Motor neuron (in vitro differentiated cells): ENCODE data around the gene DLX6. TPM values are rescaled to one million over a fixed set of nuclear protein-coding genes. Genes with fewer than 3 reads are reported as not detected.

Source experiments
- ATAC-seq, 8 experiments: fragments of 200-7000 bp; cut with Tn5 transposase; replicated peaks in 6 of 8; 2 replicates each; pipeline ENCODE4 v1.8.0; 2021; ENCODE audit warnings: mild to moderate bottlenecking in 8 of 8, moderate library complexity in 8 of 8
- H3K27ac ChIP-seq, 2 donors: fragments of 250-450 bp; sonication (Bioruptor Pico); 2 replicates each; pipeline ENCODE4 v1.9.0; 2021; ENCODE audit warnings: antibody characterized with exemption in 2 of 2, mild to moderate bottlenecking in 2 of 2, moderate library complexity in 1 of 2
- H3K4me1 ChIP-seq, 2 donors: fragments of 250-450 bp; sonication (Bioruptor Pico); replicated peaks in 1 of 2; 2 replicates each; pipeline ENCODE4 v1.6.1; 2021; ENCODE audit warnings: antibody characterized with exemption in 2 of 2, mild to moderate bottlenecking in 2 of 2, moderate library complexity in 1 of 2
- H3K4me3 ChIP-seq, 5 donors: fragments of 250-450 bp; sonication (Bioruptor Pico); 2 replicates each; pipeline ENCODE4 v1.9.0; 2021; ENCODE audit warnings: antibody characterized with exemption in 5 of 5, mild to moderate bottlenecking in 5 of 5, moderate library complexity in 4 of 5
- WGBS, 10 experiments: fragments of 450-650 bp; shearing (Covaris generic); methylation state at CpG; one replicate each; pipeline ENCODE4 v1.0.0; 2022; 5-methylcytosine and 5-hydroxymethylcytosine counted together
- in situ Hi-C, 9 experiments: fragments of 400-800 bp; cut with MboI; loops; one replicate each; pipeline ENCODE4 v1.15.0; 2021; ENCODE audit warnings: low sequenced_read_pairs in 9 of 9, low pct_unique_long_range_greater_than_20kb in 2 of 9; ENCODE audit not compliant: unreplicated experiment in 9 of 9
- total RNA-seq, 8 experiments: library from RNA; unstranded; fragments of 300-600 nt; gene quantifications; 2 replicates each; pipeline versions ENCODE4 v1.2.3 to v1.2.4, GENCODE V29; 2022

DLX6 gene
- total RNA-seq, 8 experiments from 2014 or later: 0.10 to 5.5 (median 0.88) TPM; not detected in 1

DNA sequence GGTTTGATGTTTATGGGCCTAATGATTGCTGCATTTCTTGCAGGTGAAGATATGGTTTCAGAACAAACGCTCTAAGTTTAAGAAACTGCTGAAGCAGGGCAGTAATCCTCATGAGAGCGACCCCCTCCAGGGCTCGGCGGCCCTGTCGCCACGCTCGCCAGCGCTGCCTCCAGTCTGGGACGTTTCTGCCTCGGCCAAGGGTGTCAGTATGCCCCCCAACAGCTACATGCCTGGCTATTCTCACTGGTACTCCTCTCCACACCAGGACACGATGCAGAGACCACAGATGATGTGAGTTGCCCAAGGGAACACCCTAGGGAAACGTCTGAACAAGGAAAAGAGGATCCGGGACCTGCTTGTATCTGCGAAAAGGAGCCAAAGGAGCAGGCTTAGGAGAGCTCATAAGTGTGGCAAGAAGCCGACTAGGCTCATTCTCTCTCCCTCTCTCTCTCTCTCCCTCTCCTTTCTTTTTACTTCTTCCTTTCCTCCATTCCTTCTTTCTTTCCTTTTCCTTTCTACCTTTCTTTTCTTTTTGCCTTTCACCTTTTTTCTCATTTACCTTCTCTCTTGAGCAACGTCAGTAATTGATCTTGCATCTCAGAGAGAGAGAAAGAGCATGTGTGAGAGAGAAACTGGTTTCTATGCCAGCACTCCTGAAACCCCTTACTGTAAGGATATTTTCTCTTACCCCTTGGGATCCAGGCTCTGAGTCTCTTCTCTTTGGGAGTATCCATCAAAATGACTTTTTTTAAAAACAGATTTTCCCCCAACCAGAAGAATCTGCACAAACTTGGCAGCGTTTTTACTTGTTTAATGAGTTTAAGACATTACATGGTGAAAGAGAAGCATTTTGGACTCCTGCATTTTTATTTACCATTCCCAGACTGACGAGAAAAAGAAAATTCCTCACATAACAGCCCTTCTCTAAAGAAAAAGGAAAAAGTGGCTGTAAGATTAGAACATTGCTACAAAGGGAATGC is 4.7 kb downstream of the DLX6 start:
- in situ Hi-C loops: loop anchor here in 1 of 9 experiments (25.0 kb wide), 1 partner anchor 598 kb away; no protein-coding TSS in a partner anchor
- Histone ChIP-seq H3K27ac (no peak overlapping the region), H3K4me3 (no peak overlapping the region), H3K4me1 (no peaks in the 10 kb centered on the region)
- WGBS, 10 experiments: 1 to 56% (median 7%) methylated on average over 3 to 13 of the region's 18 CpGs
- no peak for ATAC-seq

DNA sequence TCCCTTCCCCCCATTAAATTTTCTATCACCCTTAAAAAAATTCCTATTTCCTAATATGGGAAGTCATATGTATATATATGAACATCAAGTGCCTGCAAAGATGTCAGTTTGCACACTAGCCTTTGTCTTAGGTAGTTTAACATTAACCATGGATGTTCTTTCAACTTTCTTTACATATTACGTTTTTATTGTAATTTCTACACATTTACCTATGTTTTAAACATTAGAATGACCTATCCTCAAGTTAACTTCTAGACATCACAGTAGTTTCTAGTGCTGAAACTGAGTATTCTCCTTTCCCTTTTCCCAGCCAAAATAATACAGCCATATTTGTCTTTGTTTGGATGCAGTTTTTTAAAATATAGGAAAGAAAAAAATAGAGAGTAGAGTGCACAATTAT is 5.8 kb downstream of the DLX6 start:
- 0 to 50% (median 0%) methylated on average over 1 of the region's 1 CpG for WGBS, 10 experiments
- in situ Hi-C loops: loop anchor here in 1 of 9 experiments (25.0 kb wide), 1 partner anchor 599 kb away; no protein-coding TSS in a partner anchor
- Histone ChIP-seq H3K27ac (no peak overlapping the region), H3K4me1 (peaks cover 0 to under 1% of the 10 kb centered on the region in 2 donors), H3K4me3 (no peak overlapping the region)
- ATAC-seq: no peak

DNA sequence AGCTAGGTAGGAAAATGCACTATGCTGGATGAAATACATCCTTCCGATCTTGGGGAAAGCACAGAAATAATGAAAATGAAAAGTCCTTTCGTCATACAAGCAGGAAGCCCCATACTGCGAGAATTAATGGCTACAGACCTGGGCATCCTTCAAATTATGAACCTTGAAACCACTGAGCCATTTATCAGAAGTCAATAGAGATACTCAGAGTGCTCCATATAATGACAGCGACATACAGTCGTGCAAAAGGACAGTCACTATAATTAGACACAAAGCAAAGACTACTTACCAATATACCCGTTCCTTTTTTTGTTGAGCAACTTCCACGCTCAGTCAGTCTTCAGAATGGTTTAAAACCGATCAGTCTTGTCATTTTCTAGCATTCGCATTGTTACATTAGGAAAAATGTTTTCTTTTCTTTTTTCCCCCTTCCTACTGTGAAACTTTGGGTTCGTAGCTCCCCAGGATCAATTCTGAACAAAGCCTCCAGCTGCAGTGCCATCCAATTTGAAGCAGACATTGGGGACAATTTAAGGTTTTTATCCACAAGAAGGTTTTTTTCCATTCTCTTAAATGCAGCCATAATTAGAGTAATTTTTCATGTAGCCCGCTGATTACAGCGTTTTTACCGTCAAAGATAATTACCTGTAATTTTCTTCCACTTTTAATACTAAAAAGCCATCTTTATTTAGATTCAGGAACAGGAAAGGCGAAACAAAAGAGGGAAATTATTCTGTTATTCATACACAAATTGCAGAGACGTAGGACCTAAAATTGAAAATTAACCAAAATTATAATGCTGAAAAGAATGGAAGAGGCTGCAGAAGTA is 6.4 kb downstream of the DLX6 start:
- no peak overlapping the region for H3K4me3 ChIP-seq
- in situ Hi-C loops: loop anchor here in 1 of 9 experiments (25.0 kb wide), 1 partner anchor 599 kb away; no protein-coding TSS in a partner anchor
- ATAC-seq: no peak
- WGBS, 10 experiments: 3 to 69% (median 8%) methylated on average over 3 to 15 of the region's 15 CpGs
- peaks cover 4% of the 10 kb centered on the region in 2 donors for H3K4me1 ChIP-seq
- H3K27ac ChIP-seq: no peak overlapping the region

DNA sequence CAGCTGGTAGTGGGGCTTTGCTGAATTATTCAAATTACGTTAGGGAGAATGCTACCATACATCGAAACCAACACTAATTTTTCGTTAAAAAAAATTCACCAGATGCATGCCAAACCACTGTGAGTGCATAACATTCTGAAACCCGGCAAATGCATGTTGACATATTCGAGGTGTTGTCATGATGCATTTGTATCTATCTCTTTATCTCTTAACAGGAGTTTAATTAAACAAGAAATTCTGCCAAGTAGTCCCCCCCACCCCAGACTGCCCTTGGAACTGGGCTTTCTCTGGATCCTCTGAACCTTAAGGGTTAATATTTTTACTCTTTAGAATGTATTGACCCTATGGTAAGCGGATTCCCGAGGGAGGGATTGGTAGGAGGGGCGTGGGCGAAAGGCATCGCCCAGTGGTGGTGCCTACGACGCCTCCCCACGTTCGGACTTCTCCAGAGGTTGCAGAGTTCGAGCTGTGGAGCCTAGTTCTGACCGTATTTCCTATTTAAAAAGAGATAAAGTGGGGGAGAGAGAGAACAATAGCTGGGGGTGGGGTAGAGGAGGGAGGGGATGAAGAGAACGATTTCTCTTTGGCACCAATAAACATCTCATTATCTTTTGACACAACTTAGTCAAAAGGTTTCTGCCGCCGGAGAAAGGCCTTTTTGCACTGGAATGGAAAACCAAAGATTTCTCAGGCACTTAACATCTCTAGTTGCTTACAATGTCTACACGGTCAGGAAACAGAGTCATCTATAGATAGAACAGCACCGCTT is 7.2 kb downstream of the DLX6 start:
- in situ Hi-C loops: loop anchor here in 1 of 9 experiments (25.0 kb wide), 1 partner anchor 600 kb away; no protein-coding TSS in a partner anchor
- H3K27ac ChIP-seq: no peak overlapping the region
- no peak for ATAC-seq
- H3K4me3 ChIP-seq: no peak overlapping the region
- H3K4me1 ChIP-seq: peaks cover 4 to 6% of the 10 kb centered on the region in 2 donors
- WGBS, 10 experiments: 0 to 55% (median 2%) methylated on average over 2 to 13 of the region's 21 CpGs; no CpG with 5 or more reads in 2 of the 10 experiments

DNA sequence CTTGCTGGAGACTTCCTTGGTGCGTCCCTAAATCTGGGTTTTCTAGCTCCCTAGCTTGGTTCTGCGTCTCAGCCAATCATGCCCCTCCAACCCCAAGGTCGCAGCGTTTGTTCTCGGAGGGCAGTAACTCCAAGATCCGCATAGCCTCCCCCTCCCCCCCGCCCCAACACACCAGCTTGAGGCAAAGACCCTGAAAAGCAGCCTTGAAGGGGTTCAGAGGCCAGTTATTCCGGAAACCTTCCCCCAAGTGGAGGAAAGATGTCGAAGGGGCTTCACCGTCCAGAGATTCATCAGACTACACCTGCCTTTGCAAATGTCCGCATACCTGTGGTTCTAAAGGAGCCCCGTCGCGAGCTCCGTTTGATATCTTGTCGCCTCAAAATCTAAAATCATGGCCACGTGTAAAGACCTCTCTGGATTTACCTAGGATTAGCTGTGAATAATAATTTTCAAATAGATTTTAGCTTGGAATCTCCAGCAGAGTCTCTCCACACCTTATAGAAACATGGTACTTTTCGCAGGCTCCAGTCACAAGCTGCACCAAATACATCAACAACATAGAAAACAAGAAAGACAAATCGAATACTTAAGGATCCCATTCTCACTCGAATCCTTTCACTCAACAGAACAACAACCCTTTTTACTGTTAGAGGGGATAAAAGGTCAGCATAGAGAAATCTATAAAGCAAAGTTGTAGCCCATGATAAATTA is 7.9 kb downstream of the DLX6 start:
- WGBS, 10 experiments: 0 to 50% (median 8%) methylated on average over 1 to 16 of the region's 20 CpGs
- no peak for ATAC-seq
- in situ Hi-C loops: loop anchor here in 1 of 9 experiments (25.0 kb wide), 1 partner anchor 601 kb away; no protein-coding TSS in a partner anchor
- Histone ChIP-seq H3K4me1 (peaks cover 4 to 6% of the 10 kb centered on the region in 2 donors), H3K27ac (no peak overlapping the region), H3K4me3 (no peak overlapping the region)

DNA sequence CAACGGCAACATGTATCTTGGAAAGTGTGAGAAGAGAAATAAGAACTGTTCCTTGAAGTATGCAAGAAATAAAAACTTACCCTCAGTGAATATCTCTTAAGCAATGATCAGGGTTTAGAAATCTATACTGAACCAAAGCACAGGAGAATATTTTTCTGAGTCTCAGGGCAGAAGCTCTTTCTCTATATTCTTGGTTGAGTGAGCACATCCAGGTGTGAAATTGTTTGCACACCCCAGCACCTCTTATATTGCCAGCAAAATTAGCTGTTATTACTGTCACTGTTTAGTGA is 8.4 kb downstream of the DLX6 start:
- Histone ChIP-seq H3K27ac (no peak overlapping the region), H3K4me3 (no peak overlapping the region), H3K4me1 (peaks cover 4 to 6% of the 10 kb centered on the region in 2 donors)
- 0 to 60% (median 17%) methylated on average over 1 of the region's 1 CpG; no CpG with 5 or more reads in 3 of the 10 experiments for WGBS, 10 experiments
- in situ Hi-C loops: loop anchor here in 1 of 9 experiments (25.0 kb wide), 1 partner anchor 601 kb away; no protein-coding TSS in a partner anchor
- ATAC-seq: no peak

DNA sequence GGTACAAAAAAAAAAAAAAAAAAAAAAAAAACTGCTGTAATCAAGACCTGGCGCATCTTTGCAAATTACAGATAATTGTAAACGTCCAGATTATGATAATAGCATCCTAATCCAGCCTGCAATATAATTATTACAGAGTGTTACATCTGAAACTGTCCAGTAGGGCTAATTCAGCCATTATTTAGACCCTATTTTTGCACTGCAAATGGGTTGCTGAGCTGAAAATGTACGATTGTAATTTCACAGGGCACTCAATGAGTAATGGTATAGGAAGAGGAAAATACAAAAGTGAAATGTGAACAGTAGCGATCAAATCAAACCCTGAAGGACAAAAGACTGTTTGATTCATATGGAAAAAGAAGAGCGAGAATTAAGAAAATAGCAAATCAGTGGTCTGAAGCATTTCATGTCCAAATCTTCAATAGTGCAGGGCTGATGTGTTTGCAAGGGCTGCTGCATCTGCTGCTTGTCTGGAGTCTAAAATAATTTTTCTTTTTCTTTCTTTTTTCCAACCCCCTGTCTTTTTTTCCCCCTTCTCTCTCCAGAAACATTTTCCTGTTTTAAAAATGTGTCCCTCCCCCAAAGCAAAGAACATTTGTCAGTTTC is 8.9 kb downstream of the DLX6 start:
- no peak overlapping the region for H3K27ac ChIP-seq
- no peak overlapping the region for H3K4me3 ChIP-seq
- WGBS, 10 experiments: 7 to 36% (median 24%) methylated on average over 2 to 5 of the region's 5 CpGs
- peaks cover 4 to 6% of the 10 kb centered on the region in 2 donors for H3K4me1 ChIP-seq
- no peak for ATAC-seq
- in situ Hi-C loops: loop anchor here in 1 of 9 experiments (25.0 kb wide), 1 partner anchor 602 kb away; no protein-coding TSS in a partner anchor

DNA sequence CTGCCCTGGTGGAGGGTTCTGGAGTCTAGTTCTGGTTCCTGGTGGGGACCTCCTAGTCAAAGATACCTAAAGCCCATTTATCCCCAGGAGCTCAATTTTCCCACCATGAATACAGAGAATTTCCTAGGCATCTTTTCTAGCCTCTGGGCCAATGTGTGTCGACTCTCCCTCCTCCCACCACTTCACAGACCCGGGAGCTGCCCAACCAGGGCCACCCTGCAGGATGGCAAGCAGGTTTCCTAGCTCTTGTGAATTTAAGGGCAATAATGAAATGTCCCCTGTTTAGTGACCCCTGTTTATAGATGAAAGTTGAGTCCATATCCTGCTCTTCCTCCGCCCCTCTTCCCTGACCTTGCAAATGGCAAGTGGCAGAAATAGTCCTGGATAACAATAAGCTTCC is 9.9 kb downstream of the DLX6 start:
- WGBS, 10 experiments: 0 to 67% (median 25%) methylated on average over 1 to 3 of the region's 3 CpGs; no CpG with 5 or more reads in 2 of the 10 experiments
- H3K4me1 ChIP-seq: peaks cover 4 to 6% of the 10 kb centered on the region in 2 donors
- in situ Hi-C loops: loop anchor here in 1 of 9 experiments (25.0 kb wide), 1 partner anchor 603 kb away; no protein-coding TSS in a partner anchor
- H3K4me3 ChIP-seq: no peak overlapping the region
- ATAC-seq: no peak
- H3K27ac ChIP-seq: no peak overlapping the region

DNA sequence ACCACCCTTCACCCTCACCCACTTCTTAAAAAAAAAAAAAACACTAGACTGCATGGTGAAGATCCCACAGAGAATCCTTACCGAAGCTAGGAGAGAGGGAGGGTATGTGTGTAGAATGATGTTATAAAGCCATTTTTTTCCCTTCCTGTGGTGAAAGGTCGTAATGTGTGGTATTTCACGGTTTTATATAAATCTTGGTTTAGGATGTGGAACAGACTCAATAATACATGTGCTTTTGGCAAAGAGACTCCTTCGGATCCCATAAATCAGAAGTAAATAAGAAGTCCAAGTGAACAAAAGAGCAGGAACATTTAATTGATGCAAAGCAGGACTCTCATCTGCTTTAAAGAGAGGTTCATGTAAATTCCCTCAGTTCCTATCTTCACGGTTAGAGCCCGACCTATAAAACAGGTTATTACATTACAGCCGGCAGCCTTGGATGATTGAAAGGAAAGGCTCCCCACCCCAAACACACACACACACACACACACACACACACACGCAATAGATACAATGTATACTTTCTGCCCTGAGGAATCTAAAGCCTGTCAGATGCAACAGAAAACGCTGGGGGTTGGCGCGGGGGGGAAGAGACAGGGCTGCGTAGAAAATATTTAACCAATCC is 10.5 kb downstream of the DLX6 start:
- ATAC-seq: no peak
- Histone ChIP-seq H3K27ac (no peak overlapping the region), H3K4me3 (no peak overlapping the region), H3K4me1 (peaks cover 4 to 6% of the 10 kb centered on the region in 2 donors)
- 0 to 40% (median 14%) methylated on average over 1 to 10 of the region's 12 CpGs for WGBS, 10 experiments
- in situ Hi-C loops: loop anchor here in 1 of 9 experiments (25.0 kb wide), 1 partner anchor 604 kb away; no protein-coding TSS in a partner anchor

DNA sequence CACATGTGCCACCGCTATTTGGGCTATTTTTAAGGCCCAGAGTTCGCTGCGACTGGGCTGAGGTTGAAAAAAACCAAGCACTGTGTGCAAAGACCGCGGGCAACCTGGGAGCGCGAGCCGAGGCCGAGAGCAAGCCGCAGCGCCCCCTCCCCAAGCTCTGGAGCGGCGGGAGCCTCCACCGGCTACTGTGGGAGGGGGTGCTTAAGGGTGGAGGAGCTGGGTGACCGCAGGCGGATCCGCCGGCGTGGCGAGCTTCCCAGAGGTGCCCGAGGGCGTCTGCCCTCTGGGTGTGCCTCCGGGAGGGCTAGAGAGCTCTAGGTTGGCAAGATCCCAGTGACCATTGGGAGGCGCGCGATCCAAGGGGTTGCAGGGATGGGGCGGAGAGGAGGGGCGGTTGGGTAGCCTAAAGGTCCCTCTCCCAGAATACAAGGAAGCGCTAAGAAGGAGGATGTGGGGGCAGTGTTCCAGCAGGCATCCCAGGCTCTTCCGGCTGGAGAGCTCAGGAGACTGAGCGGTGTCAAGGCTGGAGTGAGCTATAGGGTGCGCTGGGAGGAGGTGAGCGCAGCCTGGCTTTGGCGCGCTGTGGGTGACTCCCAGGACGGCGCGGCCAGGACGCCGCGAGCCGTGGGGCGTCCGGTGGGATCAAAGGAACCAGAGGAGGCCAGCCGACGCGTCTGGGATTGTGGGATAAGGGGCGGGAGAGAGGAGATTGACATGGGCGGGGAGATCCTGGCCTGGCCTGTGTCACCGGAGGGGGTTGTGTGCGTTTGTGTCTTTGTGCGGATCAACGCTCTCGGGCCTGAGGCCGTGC is 11.2 kb downstream of the DLX6 start:
- Histone ChIP-seq H3K4me3 (peak overlapping the region in 4 of 5 donors; percentile 6 to 15 (median 14)), H3K27ac (no peak overlapping the region), H3K4me1 (peaks cover 4 to 6% of the 10 kb centered on the region in 2 donors)
- 0 to 35% (median 0%) methylated on average over 1 to 8 of the region's 55 CpGs; no CpG with 5 or more reads in 3 of the 10 experiments for WGBS, 10 experiments
- in situ Hi-C loops: loop anchor here in 1 of 9 experiments (25.0 kb wide), 1 partner anchor 604 kb away; no protein-coding TSS in a partner anchor
- peak; percentile 41 to 89 (median 78) for ATAC-seq
